ENCODE results near the gene COG2. TPM values are rescaled to one million over a fixed set of nuclear protein-coding genes. Genes with fewer than 3 reads are reported as not detected.

Gene COG2, protein sequence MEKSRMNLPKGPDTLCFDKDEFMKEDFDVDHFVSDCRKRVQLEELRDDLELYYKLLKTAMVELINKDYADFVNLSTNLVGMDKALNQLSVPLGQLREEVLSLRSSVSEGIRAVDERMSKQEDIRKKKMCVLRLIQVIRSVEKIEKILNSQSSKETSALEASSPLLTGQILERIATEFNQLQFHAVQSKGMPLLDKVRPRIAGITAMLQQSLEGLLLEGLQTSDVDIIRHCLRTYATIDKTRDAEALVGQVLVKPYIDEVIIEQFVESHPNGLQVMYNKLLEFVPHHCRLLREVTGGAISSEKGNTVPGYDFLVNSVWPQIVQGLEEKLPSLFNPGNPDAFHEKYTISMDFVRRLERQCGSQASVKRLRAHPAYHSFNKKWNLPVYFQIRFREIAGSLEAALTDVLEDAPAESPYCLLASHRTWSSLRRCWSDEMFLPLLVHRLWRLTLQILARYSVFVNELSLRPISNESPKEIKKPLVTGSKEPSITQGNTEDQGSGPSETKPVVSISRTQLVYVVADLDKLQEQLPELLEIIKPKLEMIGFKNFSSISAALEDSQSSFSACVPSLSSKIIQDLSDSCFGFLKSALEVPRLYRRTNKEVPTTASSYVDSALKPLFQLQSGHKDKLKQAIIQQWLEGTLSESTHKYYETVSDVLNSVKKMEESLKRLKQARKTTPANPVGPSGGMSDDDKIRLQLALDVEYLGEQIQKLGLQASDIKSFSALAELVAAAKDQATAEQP
- total RNA-seq (2022) (55.0 and 59.2 TPM in 2 replicates), Bru-seq, nascent RNA (percentile 92 among the genes with signal in this experiment), BruChase-seq, experiment 1, labeled RNA remaining after a 6-hour chase (percentile 71 among the genes with signal in this experiment), BruChase-seq, experiment 2, labeled RNA remaining after a 2-hour chase (percentile 77 among the genes with signal in this experiment)
- long read RNA-seq, transcript COG2-202 (18 exons, 2,921 nt): major isoform, 44 of 134 reads
- long read RNA-seq, transcript COG2-201 (18 exons, 2,843 nt): minor isoform, 7 of 134 reads
- long read RNA-seq, partial matches to known transcripts: 63 of 134 reads
- long read RNA-seq, other reads (novel, unspliced or antisense): 20 of 134 reads

DNA sequence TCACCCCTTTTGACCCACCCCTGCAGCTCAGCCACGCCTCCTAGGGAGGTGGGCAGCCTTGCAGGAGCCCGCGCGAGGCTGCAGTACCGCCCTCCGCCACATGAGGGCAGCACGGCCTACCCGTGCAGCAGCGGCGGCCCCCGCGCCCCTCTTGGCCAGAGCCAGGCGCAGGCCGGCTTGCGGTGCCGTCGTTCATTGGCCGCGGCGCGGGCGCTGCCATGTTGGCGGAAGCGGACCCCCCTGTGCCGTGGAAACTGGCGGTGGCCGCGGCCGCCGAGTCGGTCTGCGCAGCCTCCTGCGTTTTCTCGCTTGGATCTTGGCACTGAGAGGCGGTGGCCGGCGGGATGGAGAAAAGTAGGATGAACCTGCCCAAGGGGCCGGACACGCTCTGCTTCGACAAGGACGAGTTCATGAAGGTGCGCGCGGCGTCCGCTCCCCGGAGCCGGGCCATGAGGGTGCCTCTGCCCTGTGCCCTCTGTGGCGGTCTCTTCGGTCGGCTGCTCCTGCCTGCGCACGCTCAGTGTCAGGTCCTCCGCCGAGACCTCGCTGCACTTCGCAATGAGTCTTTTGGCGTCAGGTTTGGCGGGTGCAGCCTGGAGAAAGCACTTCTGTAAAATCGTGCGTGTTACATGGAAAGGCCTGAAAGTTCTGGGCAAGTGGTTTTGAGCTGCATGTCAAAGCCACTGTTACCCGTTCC is at the start of gene COG2:
COG2 (plus strand) TSS at position 219 of the 697 bp plus-strand sequence; CDS start at position 345, 126 bp downstream.
- peaks cover 23% of the 10 kb centered on the region for H3K36me3 Mint-ChIP-seq (ENCODE audit: insufficient read depth, unreplicated experiment)
- TF ChIP-seq, protein P1, sequence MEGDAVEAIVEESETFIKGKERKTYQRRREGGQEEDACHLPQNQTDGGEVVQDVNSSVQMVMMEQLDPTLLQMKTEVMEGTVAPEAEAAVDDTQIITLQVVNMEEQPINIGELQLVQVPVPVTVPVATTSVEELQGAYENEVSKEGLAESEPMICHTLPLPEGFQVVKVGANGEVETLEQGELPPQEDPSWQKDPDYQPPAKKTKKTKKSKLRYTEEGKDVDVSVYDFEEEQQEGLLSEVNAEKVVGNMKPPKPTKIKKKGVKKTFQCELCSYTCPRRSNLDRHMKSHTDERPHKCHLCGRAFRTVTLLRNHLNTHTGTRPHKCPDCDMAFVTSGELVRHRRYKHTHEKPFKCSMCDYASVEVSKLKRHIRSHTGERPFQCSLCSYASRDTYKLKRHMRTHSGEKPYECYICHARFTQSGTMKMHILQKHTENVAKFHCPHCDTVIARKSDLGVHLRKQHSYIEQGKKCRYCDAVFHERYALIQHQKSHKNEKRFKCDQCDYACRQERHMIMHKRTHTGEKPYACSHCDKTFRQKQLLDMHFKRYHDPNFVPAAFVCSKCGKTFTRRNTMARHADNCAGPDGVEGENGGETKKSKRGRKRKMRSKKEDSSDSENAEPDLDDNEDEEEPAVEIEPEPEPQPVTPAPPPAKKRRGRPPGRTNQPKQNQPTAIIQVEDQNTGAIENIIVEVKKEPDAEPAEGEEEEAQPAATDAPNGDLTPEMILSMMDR (IDR thresholded peaks at IDR 0.05; ENCODE audit: unreplicated experiment): peak; percentile 99
- H3K27me3 Mint-ChIP-seq (ENCODE audit: unreplicated experiment): no peaks in the 10 kb centered on the region
- TSS peak; percentile 54 for BruUV-seq (replicated peaks)
- CTCF ChIA-PET: interaction anchor here (0.5 to 3.2 kb wide), 17 partner anchors 9 to 276 kb away, joined by 3 to 15 read pairs (median 3); partner anchors contain the start of gene AGT
- H3K9me3 Mint-ChIP-seq (ENCODE audit: low read depth, unreplicated experiment): no peaks in the 10 kb centered on the region
- peak within 1 kb of the TSS; percentile 99 for H3K4me3 Mint-ChIP-seq (ENCODE audit: low read depth, unreplicated experiment)
- intact Hi-C loops (cut with micrococcal nuclease; ENCODE audit: unreplicated experiment): loop anchor here (5.0 kb wide), 2 partner anchors 40 to 70 kb away; no protein-coding TSS in a partner anchor
- H3K4me1 Mint-ChIP-seq (ENCODE audit: low read depth, unreplicated experiment): peaks cover 47% of the 10 kb centered on the region
- DNase-seq: peak; percentile 99
- peak within 1 kb of the TSS; percentile 95 for H3K27ac Mint-ChIP-seq (ENCODE audit: unreplicated experiment)

DNA sequence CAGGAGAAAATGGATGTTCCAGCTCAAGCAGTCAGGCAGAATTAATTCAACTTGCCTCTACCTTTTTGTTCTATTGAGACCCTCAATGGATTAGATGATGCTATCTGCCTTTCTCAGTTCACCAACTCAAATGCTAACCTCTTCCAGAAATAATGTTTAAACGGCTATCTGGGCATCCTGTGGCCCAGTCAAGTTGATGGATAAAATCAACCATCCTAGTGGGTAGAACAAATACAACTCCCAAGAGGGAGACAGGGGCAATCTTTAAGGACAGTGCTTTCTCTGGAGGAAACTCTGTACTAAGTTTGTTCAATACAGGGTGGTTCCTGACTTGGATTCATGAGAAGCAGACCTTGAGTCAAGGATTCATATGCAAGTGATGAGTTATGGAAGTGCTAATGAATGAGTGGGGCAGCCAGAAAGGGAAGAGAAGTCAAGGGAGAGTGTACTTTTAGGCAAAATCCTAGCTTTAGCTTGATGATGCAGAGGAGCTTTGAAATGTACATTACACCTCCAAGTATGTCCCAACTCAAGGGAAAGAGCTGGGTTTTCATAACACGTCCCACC is 49.4 kb upstream of the COG2 start:
- intact Hi-C loops (cut with micrococcal nuclease; ENCODE audit: unreplicated experiment): no loop called here
- Mint-ChIP-seq H3K4me3 (ENCODE audit: low read depth, unreplicated experiment) (no peak overlapping the region), H3K27me3 (ENCODE audit: unreplicated experiment) (no peaks in the 10 kb centered on the region), H3K36me3 (ENCODE audit: insufficient read depth, unreplicated experiment) (no peaks in the 10 kb centered on the region), H3K4me1 (ENCODE audit: low read depth, unreplicated experiment) (peaks cover 56% of the 10 kb centered on the region), H3K9me3 (ENCODE audit: low read depth, unreplicated experiment) (peaks cover 3% of the 10 kb centered on the region), H3K27ac (ENCODE audit: unreplicated experiment) (no peak overlapping the region)
- no TSS peak for BruUV-seq (replicated peaks)
- DNase-seq: no peak
- CTCF ChIA-PET: no interaction called here
- TF ChIP-seq, protein P1 (IDR thresholded peaks at IDR 0.05; ENCODE audit: unreplicated experiment): no peak

DNA sequence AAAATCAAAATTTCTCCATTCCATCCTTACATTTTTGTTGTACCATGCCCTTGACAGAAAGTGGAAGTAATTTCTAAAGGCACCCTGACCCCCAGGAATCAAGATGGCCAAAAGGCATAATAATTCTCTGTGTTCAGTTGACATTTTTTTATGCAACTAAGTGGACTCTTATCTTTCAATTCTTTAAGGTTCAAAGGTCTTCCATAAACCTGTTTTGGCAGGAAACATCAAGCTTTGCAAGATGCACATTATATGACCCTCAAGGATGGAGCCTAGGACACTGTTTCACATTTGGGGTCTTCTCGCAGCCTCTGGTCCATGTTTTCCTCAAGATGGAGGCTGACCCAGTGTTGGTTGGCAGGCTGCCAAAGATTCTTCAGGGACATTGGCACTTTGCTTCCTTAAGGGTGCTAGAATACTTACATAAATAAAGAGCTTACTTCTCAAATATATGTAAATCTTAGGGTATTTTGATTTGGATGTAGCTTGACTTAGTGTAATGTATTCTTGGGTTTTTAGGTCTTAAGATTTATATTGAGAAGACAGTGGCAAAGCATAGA is 48.0 kb upstream of the COG2 start:
- Mint-ChIP-seq H3K4me1 (ENCODE audit: low read depth, unreplicated experiment) (peaks cover 43% of the 10 kb centered on the region), H3K27ac (ENCODE audit: unreplicated experiment) (peak overlapping the region; percentile 48), H3K9me3 (ENCODE audit: low read depth, unreplicated experiment) (peaks cover 6% of the 10 kb centered on the region), H3K27me3 (ENCODE audit: unreplicated experiment) (no peaks in the 10 kb centered on the region), H3K36me3 (ENCODE audit: insufficient read depth, unreplicated experiment) (no peaks in the 10 kb centered on the region), H3K4me3 (ENCODE audit: low read depth, unreplicated experiment) (no peak overlapping the region)
- intact Hi-C loops (cut with micrococcal nuclease; ENCODE audit: unreplicated experiment): no loop called here
- CTCF ChIA-PET: interaction anchor here (2.1 kb wide), 1 partner anchor 26 kb away, joined by 7 read pairs; no protein-coding TSS in a partner anchor
- peak; percentile 44 for DNase-seq
- BruUV-seq (replicated peaks): no TSS peak
- TF ChIP-seq, protein P1 (IDR thresholded peaks at IDR 0.05; ENCODE audit: unreplicated experiment): no peak
